Activated naive CD4-positive, alpha-beta T cell treated with anti-CD3 and anti-CD28 coated beads, Interleukin-2, amount 50 U/mL, for 24 hours (primary cell): ENCODE data around the gene THADA.

Experiments
- H3K27ac Mint-ChIP-seq: one replicate; pipeline ENCODE4 v1.8.0; 2021; ENCODE audit warnings: mild to moderate bottlenecking, mixed read lengths
- H3K27me3 Mint-ChIP-seq: one replicate; pipeline ENCODE4 v1.8.0; 2021; ENCODE audit warnings: mixed read lengths
- H3K36me3 Mint-ChIP-seq: one replicate; pipeline ENCODE4 v1.8.0; 2021; ENCODE audit warnings: mixed read lengths
- H3K4me1 Mint-ChIP-seq: one replicate; pipeline ENCODE4 v1.8.0; 2021; ENCODE audit warnings: mixed read lengths
- H3K4me3 Mint-ChIP-seq: one replicate; pipeline ENCODE4 v1.8.0; 2021; ENCODE audit warnings: mild to moderate bottlenecking, mixed read lengths
- H3K9me3 Mint-ChIP-seq: one replicate; pipeline ENCODE4 v1.8.0; 2021; ENCODE audit warnings: mixed read lengths

Gene THADA

GRCh38 chr2:43259512-43259911, 336.3 kb downstream of the THADA start:
- Mint-ChIP-seq H3K9me3 (no peaks in the 10 kb centered on the region), H3K4me1 (no peaks in the 10 kb centered on the region), H3K4me3 (no peak overlapping the region), H3K27ac (no peak overlapping the region), H3K27me3 (no peaks in the 10 kb centered on the region), H3K36me3 (peaks cover 14% of the 10 kb centered on the region)

GRCh38 chr2:43258547-43259156, 337.2 kb downstream of the THADA start:
- H3K4me1 Mint-ChIP-seq: no peaks in the 10 kb centered on the region

GRCh38 chr2:43255296-43255910, 340.4 kb downstream of the THADA start:
- Mint-ChIP-seq H3K27me3 (no peaks in the 10 kb centered on the region), H3K27ac (no peak overlapping the region), H3K4me1 (no peaks in the 10 kb centered on the region), H3K4me3 (no peak overlapping the region), H3K36me3 (peaks cover 7% of the 10 kb centered on the region), H3K9me3 (no peaks in the 10 kb centered on the region)

More at GRCh38 chr2:43258547-43259156, 337.2 kb downstream of the THADA start:
- no peak overlapping the region for H3K4me3 Mint-ChIP-seq
- H3K9me3 Mint-ChIP-seq: no peaks in the 10 kb centered on the region
- peaks cover 12% of the 10 kb centered on the region for H3K36me3 Mint-ChIP-seq
- no peaks in the 10 kb centered on the region for H3K27me3 Mint-ChIP-seq
- H3K27ac Mint-ChIP-seq: no peak overlapping the region

- Mint-ChIP-seq H3K27ac (no peak overlapping the region), H3K27me3 (no peaks in the 10 kb centered on the region), H3K4me3 (no peak overlapping the region), H3K4me1 (no peaks in the 10 kb centered on the region), H3K36me3 (peaks cover 9% of the 10 kb centered on the region), H3K9me3 (no peaks in the 10 kb centered on the region)
Measured at GRCh38 chr2:43254331-43254730, 341.5 kb downstream of the THADA start.

- no peak overlapping the region for H3K27ac Mint-ChIP-seq
- no peaks in the 10 kb centered on the region for H3K9me3 Mint-ChIP-seq
- H3K4me1 Mint-ChIP-seq: no peaks in the 10 kb centered on the region
- peaks cover 5% of the 10 kb centered on the region for H3K36me3 Mint-ChIP-seq
- H3K27me3 Mint-ChIP-seq: no peaks in the 10 kb centered on the region
- no peak overlapping the region for H3K4me3 Mint-ChIP-seq
Measured at GRCh38 chr2:43251171-43251731, 344.6 kb downstream of the THADA start.

- Mint-ChIP-seq H3K4me1 (no peaks in the 10 kb centered on the region), H3K27me3 (no peaks in the 10 kb centered on the region), H3K36me3 (peaks cover 2% of the 10 kb centered on the region), H3K27ac (no peak overlapping the region), H3K4me3 (no peak overlapping the region), H3K9me3 (no peaks in the 10 kb centered on the region)
Measured at GRCh38 chr2:43250015-43250414, 345.8 kb downstream of the THADA start.

- Mint-ChIP-seq H3K4me3 (no peak overlapping the region), H3K9me3 (no peaks in the 10 kb centered on the region), H3K4me1 (no peaks in the 10 kb centered on the region), H3K27me3 (no peaks in the 10 kb centered on the region), H3K27ac (no peak overlapping the region), H3K36me3 (peaks cover 2% of the 10 kb centered on the region)
Measured at GRCh38 chr2:43248621-43249020, 347.2 kb downstream of the THADA start.

- Mint-ChIP-seq H3K9me3 (no peaks in the 10 kb centered on the region), H3K27me3 (no peaks in the 10 kb centered on the region), H3K36me3 (peaks cover 2% of the 10 kb centered on the region), H3K4me3 (no peak overlapping the region), H3K4me1 (peaks cover 4% of the 10 kb centered on the region), H3K27ac (no peak overlapping the region)
Measured at GRCh38 chr2:43246641-43247040, 349.2 kb downstream of the THADA start.

- Mint-ChIP-seq H3K9me3 (no peaks in the 10 kb centered on the region), H3K36me3 (no peaks in the 10 kb centered on the region), H3K4me3 (no peak overlapping the region), H3K27ac (no peak overlapping the region), H3K27me3 (no peaks in the 10 kb centered on the region), H3K4me1 (peaks cover 21% of the 10 kb centered on the region)
Measured at GRCh38 chr2:43241558-43241957, 354.3 kb downstream of the THADA start.

GRCh38 chr2:43240766-43241150, 355.1 kb downstream of the THADA start:
- Mint-ChIP-seq H3K4me3 (no peak overlapping the region), H3K27me3 (no peaks in the 10 kb centered on the region), H3K27ac (peak overlapping the region; percentile 51), H3K36me3 (no peaks in the 10 kb centered on the region), H3K9me3 (no peaks in the 10 kb centered on the region), H3K4me1 (peaks cover 21% of the 10 kb centered on the region)

GRCh38 chr2:43239981-43240765, 355.7 kb downstream of the THADA start:
- Mint-ChIP-seq H3K27ac (no peak overlapping the region), H3K4me3 (no peak overlapping the region), H3K4me1 (peaks cover 21% of the 10 kb centered on the region), H3K36me3 (no peaks in the 10 kb centered on the region), H3K27me3 (no peaks in the 10 kb centered on the region), H3K9me3 (no peaks in the 10 kb centered on the region)

- Mint-ChIP-seq H3K4me3 (no peak overlapping the region), H3K27ac (peak overlapping the region; percentile 61), H3K9me3 (no peaks in the 10 kb centered on the region), H3K4me1 (peaks cover 21% of the 10 kb centered on the region), H3K27me3 (no peaks in the 10 kb centered on the region), H3K36me3 (no peaks in the 10 kb centered on the region)
Measured at GRCh38 chr2:43238813-43239212, 357.0 kb downstream of the THADA start.

- Mint-ChIP-seq H3K27me3 (no peaks in the 10 kb centered on the region), H3K9me3 (no peaks in the 10 kb centered on the region), H3K4me3 (no peak overlapping the region), H3K4me1 (peaks cover 21% of the 10 kb centered on the region), H3K36me3 (no peaks in the 10 kb centered on the region), H3K27ac (peak overlapping the region; percentile 79)
Measured at GRCh38 chr2:43238176-43238575, 357.7 kb downstream of the THADA start.

GRCh38 chr2:43233218-43234212, 362.3 kb downstream of the THADA start:
- H3K4me3 Mint-ChIP-seq: no peak overlapping the region
- H3K27ac Mint-ChIP-seq: peak overlapping the region; percentile 10
- H3K36me3 Mint-ChIP-seq: peaks cover 2% of the 10 kb centered on the region
- H3K27me3 Mint-ChIP-seq: no peaks in the 10 kb centered on the region
- no peaks in the 10 kb centered on the region for H3K9me3 Mint-ChIP-seq
- H3K4me1 Mint-ChIP-seq: peaks cover 20% of the 10 kb centered on the region
